Neural cell (in vitro differentiated cells): ENCODE data around the gene MREG. TPM values are rescaled to one million over a fixed set of nuclear protein-coding genes. Genes with fewer than 3 reads are reported as not detected.

ENCODE experiments used
- H2AFZ ChIP-seq: fragments of 200-600, 300-800 bp; sonication (generic), shearing (Covaris generic); 2 replicates; pipeline ENCODE4 v1.6.0; 2014; ENCODE audit warnings: low read depth, mild to moderate bottlenecking, antibody characterized with exemption, low read length, moderate library complexity
- H3F3A ChIP-seq: fragments of 200-600 bp; shearing (Covaris generic); 2 replicates; pipeline ENCODE4 v1.6.1; 2016; ENCODE audit warnings: mild to moderate bottlenecking, moderate library complexity, mixed read lengths, antibody characterized with exemption, low read length; ENCODE audit not compliant: insufficient read depth, poor library complexity, severe bottlenecking
- H3K27ac ChIP-seq: fragments of 200-600, 300-800 bp; sonication (generic), shearing (Covaris generic); 2 replicates; pipeline ENCODE4 v1.5.1; 2014; ENCODE audit warnings: mild to moderate bottlenecking, low read length, moderate library complexity
- H3K27me3 ChIP-seq: fragments of 300-800, 200-600 bp; sonication (generic), shearing (Covaris generic); 2 replicates; pipeline ENCODE4 v1.6.0; 2014; ENCODE audit warnings: mild to moderate bottlenecking, low read depth, low read length, moderate library complexity; ENCODE audit not compliant: insufficient read depth
- H3K36me3 ChIP-seq: fragments of 300-800, 200-600 bp; sonication (generic), shearing (Covaris generic); 2 replicates; pipeline ENCODE4 v1.5.1; 2014; ENCODE audit warnings: mild to moderate bottlenecking, antibody characterized with exemption, low read length, moderate library complexity; ENCODE audit not compliant: insufficient read depth
- H3K4me2 ChIP-seq: fragments of 300-800, 200-600 bp; sonication (generic), shearing (Covaris generic); 2 replicates; pipeline ENCODE4 v1.6.0; 2014; ENCODE audit warnings: mild to moderate bottlenecking, low read length
- H3K4me3 ChIP-seq: fragments of 300-800, 200-600 bp; sonication (generic), shearing (Covaris generic); 2 replicates; pipeline ENCODE4 v1.5.1; 2014; ENCODE audit warnings: mild to moderate bottlenecking, low read length, moderate library complexity
- H3K79me2 ChIP-seq: fragments of 200-600 bp; shearing (Covaris generic); replicated peaks from 2 replicates; pipeline ENCODE4 v1.6.0; 2014; ENCODE audit warnings: mild to moderate bottlenecking, low read length, moderate library complexity; ENCODE audit not compliant: insufficient read depth
- H3K9ac ChIP-seq: fragments of 300-800, 200-600 bp; sonication (generic), shearing (Covaris generic); 2 replicates; pipeline ENCODE4 v1.6.1; 2016; ENCODE audit warnings: mild to moderate bottlenecking, low read length, mixed read lengths
- H3K9me2 ChIP-seq: fragments of 200-600 bp; shearing (Covaris generic); 2 replicates; pipeline ENCODE4 v1.6.1; 2016; ENCODE audit warnings: mild to moderate bottlenecking, low read length, mixed read lengths; ENCODE audit not compliant: insufficient read depth
- H3K9me3 ChIP-seq: fragments of 200-600, 300-800 bp; sonication (generic), shearing (Covaris generic); 2 replicates; pipeline ENCODE4 v1.6.1; 2016; ENCODE audit warnings: mild to moderate bottlenecking, mixed run types, low read length, moderate library complexity, mixed read lengths
- H4K20me1 ChIP-seq: fragments of 200-600 bp; shearing (Covaris generic); 2 replicates; pipeline ENCODE4 v1.6.1; 2016; ENCODE audit warnings: mild to moderate bottlenecking, mixed run types; ENCODE audit not compliant: insufficient read depth
- CTCF ChIP-seq: fragments of 450-650 bp; IDR thresholded peaks from 2 replicates; pipeline ENCODE4 v1.5.1; 2014; ENCODE audit warnings: antibody characterized with exemption, mild to moderate bottlenecking, moderate library complexity; ENCODE audit not compliant: poor library complexity, severe bottlenecking
- EP300 ChIP-seq: fragments of 450-650 bp; conservative IDR thresholded peaks from 2 replicates; pipeline ENCODE4 v1.6.1; 2014; ENCODE audit warnings: antibody characterized with exemption, mild to moderate bottlenecking, moderate library complexity; ENCODE audit not compliant: poor library complexity, severe bottlenecking
- EZH2 ChIP-seq: fragments of 200-600, 300-800 bp; shearing (Covaris generic), sonication (generic); IDR thresholded peaks from 2 replicates; pipeline ENCODE4 v1.6.1; 2014; ENCODE audit warnings: antibody characterized with exemption, low read length, borderline replicate concordance, mild to moderate bottlenecking; ENCODE audit not compliant: insufficient read depth, poor library complexity, severe bottlenecking
- MXI1 ChIP-seq: fragments of 450-650 bp; conservative IDR thresholded peaks from 2 replicates; pipeline ENCODE4 v1.6.1; 2014; ENCODE audit warnings: antibody characterized with exemption, mild to moderate bottlenecking; ENCODE audit not compliant: poor library complexity, severe bottlenecking
- POLR2AphosphoS5 ChIP-seq: IDR thresholded peaks from 2 replicates; pipeline ENCODE4 v1.6.1; 2012
- RAD21 ChIP-seq: fragments of 450-650 bp; conservative IDR thresholded peaks from 2 replicates; pipeline ENCODE4 v1.6.1; 2014; ENCODE audit warnings: antibody characterized with exemption, mild to moderate bottlenecking, moderate library complexity
- REST ChIP-seq: IDR thresholded peaks from 2 replicates; pipeline ENCODE4 v1.6.1; 2012; ENCODE audit warnings: borderline replicate concordance
- SMC3 ChIP-seq: fragments of 450-650 bp; conservative IDR thresholded peaks from 2 replicates; pipeline ENCODE4 v1.6.1; 2014; ENCODE audit warnings: antibody characterized with exemption, mild to moderate bottlenecking, moderate library complexity; ENCODE audit not compliant: poor library complexity
- TAF1 ChIP-seq: IDR thresholded peaks from 2 replicates; pipeline ENCODE4 v1.6.1; 2012; ENCODE audit warnings: low read depth
- polyA plus RNA-seq: library from polyadenylated mRNA; depleted of rRNA; stranded (reverse); fragments of >200 nt; gene quantifications from 2 replicates; pipeline ENCODE4 v1.2.3, GENCODE V29; 2014

MREG gene
- polyA plus RNA-seq, 1 donor from 2014 or later: 9.1 TPM

- no peak overlapping the region for H3K4me2 ChIP-seq
- H3K4me3 ChIP-seq: no peak overlapping the region
- no peaks in the 10 kb centered on the region for H3K79me2 ChIP-seq
- no peak overlapping the region for H3K27ac ChIP-seq
- no peaks in the 10 kb centered on the region for H3K36me3 ChIP-seq
- no peaks in the 10 kb centered on the region for H3K9me3 ChIP-seq
- no peaks in the 10 kb centered on the region for H3K27me3 ChIP-seq
- no peak for TF ChIP-seq RAD21
- no peak for TF ChIP-seq MXI1
- TF ChIP-seq POLR2AphosphoS5: no peak
- no peak for TF ChIP-seq EZH2
- no peak for TF ChIP-seq CTCF
- no peak for TF ChIP-seq EP300
- TF ChIP-seq SMC3: no peak
- no peak for TF ChIP-seq REST
- no peak for TF ChIP-seq TAF1
- H3K9me2 ChIP-seq: no peaks in the 10 kb centered on the region
- H4K20me1 ChIP-seq: no peaks in the 10 kb centered on the region
- H2AFZ ChIP-seq: no peak overlapping the region
- H3K9ac ChIP-seq: no peak overlapping the region
- H3F3A ChIP-seq: no peaks in the 10 kb centered on the region
Observed at GRCh38 chr2:215911301-215912085, 101.9 kb downstream of the MREG start.

GRCh38 chr2:215910180-215910579 lies 103.2 kb downstream of the MREG start:
- Histone ChIP-seq H3F3A (no peaks in the 10 kb centered on the region), H3K27ac (no peak overlapping the region), H3K9me2 (no peaks in the 10 kb centered on the region), H3K4me3 (no peak overlapping the region), H2AFZ (no peak overlapping the region), H3K36me3 (no peaks in the 10 kb centered on the region), H4K20me1 (no peaks in the 10 kb centered on the region), H3K9ac (no peak overlapping the region), H3K4me2 (no peak overlapping the region), H3K79me2 (no peaks in the 10 kb centered on the region), H3K27me3 (no peaks in the 10 kb centered on the region), H3K9me3 (no peaks in the 10 kb centered on the region)
- TF ChIP-seq CTCF: no peak
- TF ChIP-seq REST: no peak
- TF ChIP-seq RAD21: no peak
- no peak for TF ChIP-seq TAF1
- TF ChIP-seq SMC3: no peak
- TF ChIP-seq EZH2: no peak
